H9 (cell line): ENCODE results near the gene EIF3K. TPM values are rescaled to one million over a fixed set of nuclear protein-coding genes. Genes with fewer than 3 reads are reported as not detected.

Experiments
- DNase-seq: peaks from one replicate; pipeline ENCODE4 v3.0.0-alpha.2; 2017
- H2AFZ ChIP-seq: one replicate; pipeline ENCODE4 v1.6.1; 2013; ENCODE audit warnings: mild to moderate bottlenecking, low read length, control low read depth, moderate library complexity
- H2AK5ac ChIP-seq: 2 replicates; pipeline ENCODE4 v1.6.1; 2013; ENCODE audit warnings: low read length, control low read depth, mixed read lengths; ENCODE audit not compliant: insufficient read length
- H2BK120ac ChIP-seq: one replicate; pipeline ENCODE4 v1.6.1; 2013; ENCODE audit warnings: low read depth, mild to moderate bottlenecking, low read length, control low read depth, inconsistent platforms; ENCODE audit not compliant: poor library complexity, severe bottlenecking
- H2BK12ac ChIP-seq: 2 replicates; pipeline ENCODE4 v1.6.1; 2013; ENCODE audit warnings: low read length, control low read depth, mixed read lengths, low read depth; ENCODE audit not compliant: insufficient read length
- H2BK15ac ChIP-seq: 2 replicates; pipeline ENCODE4 v1.6.1; 2013; ENCODE audit warnings: low read depth, low read length, control low read depth
- H2BK20ac ChIP-seq: one replicate; pipeline ENCODE4 v1.6.1; 2013; ENCODE audit warnings: low read depth, mild to moderate bottlenecking, low read length, control low read depth, inconsistent platforms; ENCODE audit not compliant: poor library complexity, severe bottlenecking
- H2BK5ac ChIP-seq: 2 replicates; pipeline ENCODE4 v1.6.1; 2013; ENCODE audit warnings: low read length, control low read depth, mixed read lengths; ENCODE audit not compliant: insufficient read length
- H3K14ac ChIP-seq: 2 replicates; pipeline ENCODE4 v1.6.1; 2013; ENCODE audit warnings: low read length, control low read depth; ENCODE audit not compliant: insufficient read depth
- H3K18ac ChIP-seq: 2 replicates; pipeline ENCODE4 v1.6.1; 2013; ENCODE audit warnings: low read depth, mild to moderate bottlenecking, mixed read lengths, low read length, control low read depth; ENCODE audit not compliant: insufficient read length
- H3K23ac ChIP-seq: 2 replicates; pipeline ENCODE4 v1.6.1; 2013; ENCODE audit warnings: low read length, control low read depth, mixed read lengths, low read depth; ENCODE audit not compliant: insufficient read length
- H3K23me2 ChIP-seq: 2 replicates; pipeline ENCODE4 v1.6.1; 2013; ENCODE audit warnings: low read depth, mild to moderate bottlenecking, mixed read lengths, low read length, control low read depth; ENCODE audit not compliant: insufficient read length, poor library complexity, severe bottlenecking
- H3K27ac ChIP-seq: 2 replicates; pipeline ENCODE4 v1.5.1; 2013; ENCODE audit warnings: low read length, control low read depth, mixed read lengths, low read depth; ENCODE audit not compliant: insufficient read length
- H3K27me3 ChIP-seq: 2 replicates; pipeline ENCODE4 v1.6.1; 2013; ENCODE audit warnings: low read length, control low read depth, inconsistent platforms; ENCODE audit not compliant: insufficient read depth
- H3K4ac ChIP-seq: 2 replicates; pipeline ENCODE4 v1.6.1; 2013; ENCODE audit warnings: low read depth, mild to moderate bottlenecking, control low read depth, inconsistent platforms, low read length, moderate library complexity
- H3K4me1 ChIP-seq: 2 replicates; pipeline ENCODE4 v1.6.1; 2013; ENCODE audit warnings: low read length, control low read depth, inconsistent platforms; ENCODE audit not compliant: insufficient read depth
- H3K4me2 ChIP-seq: 2 replicates; pipeline ENCODE4 v1.6.1; 2013; ENCODE audit warnings: low read length, control low read depth, mixed read lengths; ENCODE audit not compliant: insufficient read length, insufficient read depth
- H3K56ac ChIP-seq: 2 replicates; pipeline ENCODE4 v1.6.1; 2013; ENCODE audit warnings: low read depth, mild to moderate bottlenecking, mixed read lengths, low read length, control low read depth; ENCODE audit not compliant: insufficient read length
- H3K79me1 ChIP-seq: 2 replicates; pipeline ENCODE4 v1.6.1; 2013; ENCODE audit warnings: low read depth, mild to moderate bottlenecking, moderate library complexity, low read length, control low read depth, inconsistent platforms; ENCODE audit not compliant: insufficient read depth, poor library complexity, severe bottlenecking
- H3K79me2 ChIP-seq: 2 replicates; pipeline ENCODE4 v1.6.1; 2013; ENCODE audit warnings: low read length, control low read depth, inconsistent platforms; ENCODE audit not compliant: insufficient read depth
- H3K9ac ChIP-seq: 2 replicates; pipeline ENCODE4 v1.6.1; 2013; ENCODE audit warnings: low read length, control low read depth, mixed read lengths; ENCODE audit not compliant: insufficient read length; ENCODE audit errors: extremely low read depth
- H3K9me3 ChIP-seq: one replicate; pipeline ENCODE4 v1.6.1; 2013; ENCODE audit warnings: low read depth, low read length, inconsistent platforms; ENCODE audit not compliant: control insufficient read depth
- H3T11ph ChIP-seq: one replicate; pipeline ENCODE4 v1.6.1; 2013; ENCODE audit warnings: mild to moderate bottlenecking, low read length, control low read depth, inconsistent platforms
- H4K20me1 ChIP-seq: one replicate; pipeline ENCODE4 v1.6.1; 2013; ENCODE audit not compliant: control insufficient read depth, insufficient read length, insufficient read depth
- H4K5ac ChIP-seq: 2 replicates; pipeline ENCODE4 v1.6.1; 2013; ENCODE audit warnings: low read depth, mild to moderate bottlenecking, mixed read lengths, low read length, control low read depth; ENCODE audit not compliant: insufficient read length
- H4K8ac ChIP-seq: replicated peaks from 2 replicates; pipeline ENCODE4 v1.6.1; 2013; ENCODE audit warnings: low read length, control low read depth, mixed read lengths, low read depth; ENCODE audit not compliant: insufficient read length
- H4K91ac ChIP-seq: 2 replicates; pipeline ENCODE4 v1.6.1; 2013; ENCODE audit warnings: low read depth, mild to moderate bottlenecking, moderate library complexity, mixed read lengths, low read length, control low read depth; ENCODE audit not compliant: insufficient read length
- H3K27ac Mint-ChIP-seq, 3 experiments: 2 replicates in 2 of 3; 3 replicates in 1 of 3; pipeline ENCODE4 v1.8.0; 2020 to 2021; ENCODE audit warnings: mixed read lengths in 3 of 3, mild to moderate bottlenecking in 1 of 3, moderate library complexity in 1 of 3
- H3K27me3 Mint-ChIP-seq: 2 replicates; pipeline ENCODE4 v1.8.0; 2021; ENCODE audit warnings: low read depth, mild to moderate bottlenecking, moderate library complexity, mixed read lengths
- H3K36me3 Mint-ChIP-seq, 3 experiments: 2 replicates in 2 of 3; 3 replicates in 1 of 3; pipeline ENCODE4 v1.8.0; 2020 to 2021; ENCODE audit warnings: low read depth in 3 of 3, mixed read lengths in 3 of 3; ENCODE audit not compliant: insufficient read depth in 1 of 3
- H3K4me1 Mint-ChIP-seq, 2 experiments: 2 replicates each; pipeline ENCODE4 v1.8.0; 2020; ENCODE audit warnings: mixed read lengths in 2 of 2
- H3K4me3 Mint-ChIP-seq, 2 experiments: 2 replicates in 1 of 2; 3 replicates in 1 of 2; pipeline ENCODE4 v1.8.0; 2020 to 2021; ENCODE audit warnings: mild to moderate bottlenecking in 2 of 2, mixed read lengths in 2 of 2, moderate library complexity in 1 of 2
- H3K9me3 Mint-ChIP-seq, 2 experiments: 2 replicates in 1 of 2; 3 replicates in 1 of 2; pipeline ENCODE4 v1.8.0; 2020; ENCODE audit warnings: mild to moderate bottlenecking in 2 of 2, mixed read lengths in 2 of 2, moderate library complexity in 1 of 2
- CTCF ChIP-seq: fragments of 200-600 bp; sonication (generic); conservative IDR thresholded peaks from 3 replicates; pipeline ENCODE4 v1.8.0; 2021; ENCODE audit warnings: antibody characterized with exemption, mild to moderate bottlenecking
- WGBS: extraction: QIAGEN DNeasy Blood & Tissue Kit; methylation state at CpG from one replicate; pipeline ENCODE4 v1.1.7; 2013; ENCODE audit warnings: missing lambda C conversion rate, low lambda C conversion rate, mixed read lengths; ENCODE audit not compliant: insufficient read length; ENCODE audit errors: extremely low coverage; 5-methylcytosine and 5-hydroxymethylcytosine counted together
- total RNA-seq: library from RNA; stranded (reverse); gene quantifications from 2 replicates; pipeline ENCODE4 v1.2.1, GENCODE V29; 2021

The EIF3K gene
- total RNA-seq, 1 experiment from 2014 or later, result 345 TPM

GRCh38 chr19:38656171-38656981, 37.4 kb downstream of the EIF3K start:
- Mint-ChIP-seq H3K4me3 (peak overlapping the region in 1 of 2 experiments; percentile 12; a peak in 2 of 5 replicates), H3K9me3 (peaks cover 0 to 2% of the 10 kb centered on the region in 2 experiments; a peak in 1 of 5 replicates), H3K4me1 (peaks cover 79% of the 10 kb centered on the region in 2 experiments), H3K27me3 (no peaks in the 10 kb centered on the region), H3K27ac (peak overlapping the region; percentile 70 to 91 (median 91)), H3K36me3 (peaks cover 18 to 32% (median 30%) of the 10 kb centered on the region in 3 experiments; a peak in 6 of 7 replicates)
- Histone ChIP-seq H3K27me3 (no peaks in the 10 kb centered on the region), H3K27ac (no peak overlapping the region), H2BK20ac (no peak overlapping the region), H3K14ac (no peak overlapping the region), H3K9me3 (no peaks in the 10 kb centered on the region), H2BK12ac (no peak overlapping the region), H4K91ac (no peak overlapping the region), H3K79me2 (peaks cover 74% of the 10 kb centered on the region), H3K23me2 (peaks cover 3% of the 10 kb centered on the region), H2BK15ac (no peak overlapping the region), H4K5ac (no peak overlapping the region), H3K23ac (no peak overlapping the region), H3K4ac (no peak overlapping the region), H3K9ac (no peak overlapping the region), H2AK5ac (no peak overlapping the region), H3K79me1 (peaks cover 4% of the 10 kb centered on the region), H3K4me2 (no peak overlapping the region), H3T11ph (no peak overlapping the region), H3K56ac (no peak overlapping the region), H3K18ac (no peak overlapping the region), H2BK120ac (no peak overlapping the region), H4K8ac (no peak overlapping the region), H2AFZ (no peak overlapping the region), H4K20me1 (no peaks in the 10 kb centered on the region), H2BK5ac (no peak overlapping the region), H3K4me1 (peaks cover 30% of the 10 kb centered on the region)
- no peak for DNase-seq
- no peak for TF ChIP-seq CTCF
- WGBS, result no CpG with 5 or more reads among the region's 7 CpGs
